Measurements from ENCODE around the gene RSRP1.

Gene RSRP1

GRCh38 chr1:25217598-25218232, 29.5 kb downstream of the RSRP1 start:
- in situ Hi-C loops (cut with MboI; ENCODE audit: low sequenced_read_pairs) = loop anchor here (25.0 kb wide), 1 partner anchor 530 kb away; no protein-coding TSS in a partner anchor
- Histone ChIP-seq H3K36me3 (replicated peaks) (peaks cover 6% of the 10 kb centered on the region), H3K27me3 (ENCODE audit: low read depth) (no peaks in the 10 kb centered on the region), H3K4me3 (no peak overlapping the region), H3K9me3 (no peaks in the 10 kb centered on the region), H3K4me1 (no peaks in the 10 kb centered on the region)
- DNase-seq (ENCODE audit: low spot score in 2 of 2) = no peak

GRCh38 chr1:25217015-25217414, 30.2 kb downstream of the RSRP1 start:
- Histone ChIP-seq H3K4me3 (no peak overlapping the region), H3K9me3 (no peaks in the 10 kb centered on the region), H3K4me1 (no peaks in the 10 kb centered on the region), H3K27me3 (ENCODE audit: low read depth) (no peaks in the 10 kb centered on the region), H3K36me3 (replicated peaks) (no peaks in the 10 kb centered on the region)
- in situ Hi-C loops (cut with MboI; ENCODE audit: low sequenced_read_pairs) = loop anchor here (25.0 kb wide), 1 partner anchor 530 kb away; no protein-coding TSS in a partner anchor
- DNase-seq (ENCODE audit: low spot score in 2 of 2) = no peak

GRCh38 chr1:25216123-25216522, 31.1 kb downstream of the RSRP1 start:
- in situ Hi-C loops (cut with MboI; ENCODE audit: low sequenced_read_pairs) = loop anchor here (25.0 kb wide), 1 partner anchor 529 kb away; no protein-coding TSS in a partner anchor
- no peaks in the 10 kb centered on the region for H3K36me3 ChIP-seq (replicated peaks)
- no peaks in the 10 kb centered on the region for H3K27me3 ChIP-seq (ENCODE audit: low read depth)
- H3K4me1 ChIP-seq = no peaks in the 10 kb centered on the region
- DNase-seq (ENCODE audit: low spot score in 2 of 2) = no peak
- no peak overlapping the region for H3K4me3 ChIP-seq
- no peaks in the 10 kb centered on the region for H3K9me3 ChIP-seq

GRCh38 chr1:25212725-25213124, 34.5 kb downstream of the RSRP1 start:
- DNase-seq (ENCODE audit: low spot score in 2 of 2) = no peak
- Histone ChIP-seq H3K4me3 (no peak overlapping the region), H3K27me3 (ENCODE audit: low read depth) (no peaks in the 10 kb centered on the region), H3K9me3 (no peaks in the 10 kb centered on the region), H3K4me1 (no peaks in the 10 kb centered on the region), H3K36me3 (replicated peaks) (no peaks in the 10 kb centered on the region)
- in situ Hi-C loops (cut with MboI; ENCODE audit: low sequenced_read_pairs) = loop anchor here (25.0 kb wide), 1 partner anchor 525 kb away; no protein-coding TSS in a partner anchor

GRCh38 chr1:25210728-25211127, 36.5 kb downstream of the RSRP1 start:
- no peaks in the 10 kb centered on the region for H3K9me3 ChIP-seq
- H3K27me3 ChIP-seq (ENCODE audit: low read depth) = no peaks in the 10 kb centered on the region
- H3K4me1 ChIP-seq = no peaks in the 10 kb centered on the region
- no peak overlapping the region for H3K4me3 ChIP-seq
- DNase-seq (ENCODE audit: low spot score in 2 of 2) = no peak
- in situ Hi-C loops (cut with MboI; ENCODE audit: low sequenced_read_pairs) = loop anchor here (25.0 kb wide), 1 partner anchor 523 kb away; no protein-coding TSS in a partner anchor
- no peaks in the 10 kb centered on the region for H3K36me3 ChIP-seq (replicated peaks)

GRCh38 chr1:25209516-25209915, 37.7 kb downstream of the RSRP1 start:
- H3K4me3 ChIP-seq = no peak overlapping the region
- in situ Hi-C loops (cut with MboI; ENCODE audit: low sequenced_read_pairs) = loop anchor here (10.0 to 25.0 kb wide), 3 partner anchors 275 to 522 kb away; partner anchors contain the start of gene RUNX3
- no peaks in the 10 kb centered on the region for H3K9me3 ChIP-seq
- DNase-seq (ENCODE audit: low spot score in 2 of 2) = no peak
- H3K36me3 ChIP-seq (replicated peaks) = no peaks in the 10 kb centered on the region
- H3K27me3 ChIP-seq (ENCODE audit: low read depth) = no peaks in the 10 kb centered on the region
- no peaks in the 10 kb centered on the region for H3K4me1 ChIP-seq

- DNase-seq (ENCODE audit: low spot score in 2 of 2) = no peak
- H3K9me3 ChIP-seq = no peaks in the 10 kb centered on the region
- no peaks in the 10 kb centered on the region for H3K4me1 ChIP-seq
- no peak overlapping the region for H3K4me3 ChIP-seq
- H3K36me3 ChIP-seq (replicated peaks) = no peaks in the 10 kb centered on the region
- H3K27me3 ChIP-seq (ENCODE audit: low read depth) = no peaks in the 10 kb centered on the region
- in situ Hi-C loops (cut with MboI; ENCODE audit: low sequenced_read_pairs) = loop anchor here (10.0 to 25.0 kb wide), 3 partner anchors 274 to 521 kb away; partner anchors contain the start of gene RUNX3
These were observed 38.6 kb downstream of the RSRP1 start for GRCh38 chr1:25208561-25209222.

- no peaks in the 10 kb centered on the region for H3K27me3 ChIP-seq (ENCODE audit: low read depth)
- in situ Hi-C loops (cut with MboI; ENCODE audit: low sequenced_read_pairs) = loop anchor here (10.0 to 25.0 kb wide), 3 partner anchors 273 to 521 kb away; partner anchors contain the start of gene RUNX3
- no peaks in the 10 kb centered on the region for H3K4me1 ChIP-seq
- H3K4me3 ChIP-seq = no peak overlapping the region
- DNase-seq (ENCODE audit: low spot score in 2 of 2) = no peak
- no peaks in the 10 kb centered on the region for H3K9me3 ChIP-seq
- H3K36me3 ChIP-seq (replicated peaks) = no peaks in the 10 kb centered on the region
These were observed 39.2 kb downstream of the RSRP1 start for GRCh38 chr1:25208092-25208491.

- no peaks in the 10 kb centered on the region for H3K36me3 ChIP-seq (replicated peaks)
- H3K27me3 ChIP-seq (ENCODE audit: low read depth) = no peaks in the 10 kb centered on the region
- H3K4me3 ChIP-seq = no peak overlapping the region
- H3K9me3 ChIP-seq = no peaks in the 10 kb centered on the region
- in situ Hi-C loops (cut with MboI; ENCODE audit: low sequenced_read_pairs) = loop anchor here (10.0 to 25.0 kb wide), 3 partner anchors 271 to 519 kb away; partner anchors contain the start of gene RUNX3
- no peaks in the 10 kb centered on the region for H3K4me1 ChIP-seq
- DNase-seq (ENCODE audit: low spot score in 2 of 2) = no peak
These were observed 41.1 kb downstream of the RSRP1 start for GRCh38 chr1:25206201-25206600.

GRCh38 chr1:25205786-25206185, 41.5 kb downstream of the RSRP1 start:
- DNase-seq (ENCODE audit: low spot score in 2 of 2) = no peak
- H3K9me3 ChIP-seq = no peaks in the 10 kb centered on the region
- H3K36me3 ChIP-seq (replicated peaks) = no peaks in the 10 kb centered on the region
- no peaks in the 10 kb centered on the region for H3K4me1 ChIP-seq
- no peak overlapping the region for H3K4me3 ChIP-seq
- in situ Hi-C loops (cut with MboI; ENCODE audit: low sequenced_read_pairs) = loop anchor here (10.0 to 25.0 kb wide), 3 partner anchors 271 to 518 kb away; partner anchors contain the start of gene RUNX3
- H3K27me3 ChIP-seq (ENCODE audit: low read depth) = no peaks in the 10 kb centered on the region

- peak; percentile 31 to 58 for DNase-seq (ENCODE audit: low spot score in 2 of 2)
- in situ Hi-C loops (cut with MboI; ENCODE audit: low sequenced_read_pairs) = loop anchor here (10.0 to 25.0 kb wide), 3 partner anchors 270 to 518 kb away; partner anchors contain the start of gene RUNX3
- Histone ChIP-seq H3K4me1 (no peaks in the 10 kb centered on the region), H3K9me3 (no peaks in the 10 kb centered on the region), H3K36me3 (replicated peaks) (no peaks in the 10 kb centered on the region), H3K4me3 (no peak overlapping the region), H3K27me3 (ENCODE audit: low read depth) (no peaks in the 10 kb centered on the region)
These were observed 42.3 kb downstream of the RSRP1 start for GRCh38 chr1:25204797-25205480.

GRCh38 chr1:25201006-25201405, 46.2 kb downstream of the RSRP1 start:
- in situ Hi-C loops (cut with MboI; ENCODE audit: low sequenced_read_pairs) = loop anchor here (10.0 to 25.0 kb wide), 3 partner anchors 266 to 514 kb away; partner anchors contain the start of gene RUNX3
- Histone ChIP-seq H3K4me1 (no peaks in the 10 kb centered on the region), H3K27me3 (ENCODE audit: low read depth) (no peaks in the 10 kb centered on the region), H3K9me3 (no peaks in the 10 kb centered on the region), H3K4me3 (no peak overlapping the region), H3K36me3 (replicated peaks) (no peaks in the 10 kb centered on the region)
- DNase-seq (ENCODE audit: low spot score in 2 of 2) = no peak

GRCh38 chr1:25199819-25200620, 47.2 kb downstream of the RSRP1 start:
- H3K4me1 ChIP-seq = no peaks in the 10 kb centered on the region
- in situ Hi-C loops (cut with MboI; ENCODE audit: low sequenced_read_pairs) = loop anchor here (10.0 to 25.0 kb wide), 3 partner anchors 265 to 513 kb away; partner anchors contain the start of gene RUNX3

More at GRCh38 chr1:25199819-25200620, 47.2 kb downstream of the RSRP1 start:
- Histone ChIP-seq H3K27me3 (ENCODE audit: low read depth) (no peaks in the 10 kb centered on the region), H3K4me3 (no peak overlapping the region), H3K36me3 (replicated peaks) (no peaks in the 10 kb centered on the region), H3K9me3 (no peaks in the 10 kb centered on the region)
- DNase-seq (ENCODE audit: low spot score in 2 of 2) = no peak
